Activated CD8-positive, alpha-beta memory T cell treated with anti-CD3 and anti-CD28 coated beads for 24 hours (primary cell): Measurements from ENCODE around the gene COL8A2.

Experiments used
- DNase-seq: peaks from one replicate; pipeline ENCODE4 v3.0.0-alpha.2; 2020

The COL8A2 gene

DNA sequence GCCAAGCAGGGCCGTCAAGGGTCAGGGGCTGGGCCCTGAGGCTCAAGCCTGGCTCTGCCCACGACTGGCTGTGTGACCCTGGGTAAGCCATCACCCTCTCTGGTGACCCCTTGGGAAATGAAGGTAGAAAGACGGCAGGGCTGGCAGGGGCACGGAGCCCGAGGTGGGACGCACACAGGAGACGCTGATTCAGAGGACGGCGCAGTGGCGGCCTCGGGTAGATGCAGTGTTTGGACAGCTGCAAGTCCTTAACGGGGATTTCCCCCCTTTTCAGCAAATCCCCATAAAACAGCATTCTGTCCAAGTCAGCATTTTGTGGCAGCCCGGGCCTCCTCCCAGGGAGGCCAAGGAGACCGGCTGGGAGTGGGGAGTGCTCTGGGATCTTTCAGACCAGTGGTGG is 16.7 kb downstream of the COL8A2 start:
- no peak for DNase-seq

DNA sequence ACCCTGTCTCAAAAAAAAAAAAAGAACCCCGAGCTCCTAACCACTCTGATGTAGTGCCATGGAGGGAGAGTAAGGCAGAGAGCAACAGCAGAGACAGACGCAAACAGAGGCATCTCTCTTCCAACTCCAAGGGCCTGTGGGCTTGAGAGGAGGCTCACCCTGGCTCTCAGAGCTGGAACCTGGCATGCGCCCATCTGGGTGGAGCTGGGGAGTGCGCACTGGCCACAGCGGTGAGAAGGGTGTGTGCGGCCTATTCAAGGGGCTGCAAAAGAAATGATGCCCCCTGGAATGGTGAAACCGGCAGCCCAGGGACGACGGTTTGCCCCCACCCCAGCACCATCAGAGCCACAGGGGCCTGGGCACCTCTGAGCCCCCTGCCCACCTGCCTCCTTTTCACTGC is 17.6 kb downstream of the COL8A2 start:
- DNase-seq, result no peak

DNA sequence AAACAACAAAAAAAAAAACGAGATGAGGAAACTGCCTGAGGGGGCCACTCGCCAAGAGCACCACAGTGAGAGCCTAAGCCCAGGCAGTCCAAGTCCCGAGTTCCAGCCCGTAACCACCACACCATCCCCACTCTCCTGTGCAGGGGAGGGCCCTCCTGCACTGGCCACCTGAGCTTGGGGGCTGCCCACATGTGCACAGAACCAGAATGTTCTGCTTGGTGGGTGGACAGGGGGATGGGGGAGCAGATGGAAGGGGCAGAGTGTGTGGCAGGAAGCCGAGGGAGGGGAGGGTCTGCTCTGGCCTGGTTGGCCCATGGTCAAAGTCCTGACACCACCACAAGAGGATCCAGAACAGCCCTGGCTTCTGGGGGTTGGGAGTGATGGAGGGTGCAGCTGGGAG is 18.8 kb downstream of the COL8A2 start:
- DNase-seq, result no peak

DNA sequence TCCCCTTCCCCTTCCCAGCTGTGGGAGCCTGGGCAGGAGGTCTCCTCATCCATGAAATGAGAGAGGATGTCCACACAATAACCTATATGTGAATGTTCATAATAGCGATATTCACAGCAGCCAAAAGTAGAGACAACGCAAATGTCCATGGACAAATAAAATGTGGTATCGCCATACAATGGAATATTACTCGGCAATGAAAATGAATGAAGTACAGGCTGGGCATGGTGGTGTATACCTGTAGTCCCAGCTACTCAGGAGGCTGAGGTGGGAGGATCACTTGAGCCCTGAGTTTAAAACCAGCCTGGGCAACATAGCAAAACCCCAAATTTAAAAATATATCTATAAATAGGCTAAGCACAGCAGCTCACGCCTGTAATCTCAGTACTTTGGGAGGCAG is 23.5 kb downstream of the COL8A2 start:
- DNase-seq, result no peak

DNA sequence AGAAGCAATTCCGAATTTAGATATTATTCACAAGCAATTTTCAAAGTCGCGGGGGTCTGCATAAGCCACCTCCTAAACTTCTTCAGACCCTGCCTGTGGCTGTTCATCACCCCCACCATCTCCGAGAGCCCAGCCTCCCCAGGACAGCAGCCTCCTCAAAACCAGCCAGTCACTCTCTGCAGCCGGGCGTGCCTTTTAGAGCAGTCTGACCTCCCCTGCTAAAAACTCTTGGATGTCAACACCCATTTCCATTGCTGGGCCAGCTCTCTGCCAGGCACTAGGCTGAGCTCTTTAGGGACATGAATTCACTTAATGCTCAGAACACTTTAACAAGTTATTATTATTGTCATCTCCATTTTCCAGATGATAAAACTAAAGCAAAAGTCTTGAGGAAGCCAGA is 24.6 kb downstream of the COL8A2 start:
- no peak for DNase-seq

DNA sequence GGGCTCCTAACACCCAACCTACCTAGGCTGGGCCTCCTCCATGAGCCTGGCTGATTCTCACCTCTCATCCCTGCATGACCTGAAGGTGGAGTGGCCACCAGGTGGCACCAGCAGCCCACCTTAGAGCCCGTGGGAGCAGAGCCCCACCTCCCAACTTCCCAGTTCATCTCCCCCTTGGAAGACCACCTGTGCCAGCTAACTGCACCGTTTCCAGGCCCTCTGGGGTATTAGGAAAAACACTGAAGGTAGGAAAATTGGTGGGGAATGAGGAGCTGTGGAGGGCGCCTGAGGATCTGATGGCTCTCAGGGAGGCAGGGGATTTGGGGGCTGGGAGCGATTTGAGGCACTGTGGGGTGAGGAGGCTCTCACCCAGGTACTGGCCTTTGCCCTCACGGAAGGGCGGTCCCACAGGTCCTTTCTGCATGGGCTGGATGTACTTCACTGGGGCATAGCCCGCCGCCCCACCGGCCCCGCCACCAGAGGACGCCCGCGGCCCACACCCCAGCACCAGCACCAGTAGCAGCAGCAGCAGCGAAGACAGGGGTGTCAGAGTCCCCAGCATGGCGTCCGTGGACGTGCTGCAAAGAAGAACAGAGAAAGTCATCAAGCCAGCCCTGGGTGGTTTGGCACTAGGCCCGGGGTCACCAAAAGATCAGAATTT is 25.2 kb downstream of the COL8A2 start:
- peak; percentile 91 for DNase-seq

DNA sequence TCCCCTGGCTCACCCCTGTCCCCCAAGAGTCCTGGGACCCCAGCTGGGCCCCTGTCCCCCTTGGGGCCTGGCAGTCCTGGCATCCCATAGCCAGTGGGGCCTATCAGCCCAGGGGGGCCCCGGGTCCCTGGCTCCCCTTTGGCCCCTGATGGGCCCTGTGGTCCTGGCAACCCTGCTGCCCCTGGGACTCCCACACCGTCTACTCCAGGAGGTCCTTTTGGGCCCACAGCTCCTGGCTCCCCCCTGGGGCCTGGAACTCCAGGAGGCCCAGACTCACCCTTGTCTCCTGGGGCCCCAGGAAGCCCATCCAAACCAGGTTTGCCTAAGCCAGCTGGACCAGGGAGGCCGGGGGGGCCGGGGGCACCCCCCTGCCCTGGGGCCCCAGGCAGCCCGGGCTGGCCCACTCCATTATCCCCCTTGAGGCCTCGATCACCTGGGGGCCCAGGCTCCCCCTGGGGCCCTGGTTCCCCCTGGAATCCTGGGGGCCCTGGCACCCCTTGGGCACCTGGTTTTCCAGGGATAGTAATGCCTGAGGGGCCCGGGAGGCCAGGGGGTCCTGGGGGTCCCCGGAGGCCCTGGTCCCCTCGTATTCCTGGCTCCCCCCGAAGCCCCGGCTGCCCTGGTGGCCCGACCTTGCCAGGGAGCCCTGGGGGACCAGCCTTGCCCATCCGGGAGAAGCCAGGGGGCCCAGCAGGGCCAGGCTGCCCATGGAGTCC is 26.2 kb downstream of the COL8A2 start:
- DNase-seq, result no peak

DNA sequence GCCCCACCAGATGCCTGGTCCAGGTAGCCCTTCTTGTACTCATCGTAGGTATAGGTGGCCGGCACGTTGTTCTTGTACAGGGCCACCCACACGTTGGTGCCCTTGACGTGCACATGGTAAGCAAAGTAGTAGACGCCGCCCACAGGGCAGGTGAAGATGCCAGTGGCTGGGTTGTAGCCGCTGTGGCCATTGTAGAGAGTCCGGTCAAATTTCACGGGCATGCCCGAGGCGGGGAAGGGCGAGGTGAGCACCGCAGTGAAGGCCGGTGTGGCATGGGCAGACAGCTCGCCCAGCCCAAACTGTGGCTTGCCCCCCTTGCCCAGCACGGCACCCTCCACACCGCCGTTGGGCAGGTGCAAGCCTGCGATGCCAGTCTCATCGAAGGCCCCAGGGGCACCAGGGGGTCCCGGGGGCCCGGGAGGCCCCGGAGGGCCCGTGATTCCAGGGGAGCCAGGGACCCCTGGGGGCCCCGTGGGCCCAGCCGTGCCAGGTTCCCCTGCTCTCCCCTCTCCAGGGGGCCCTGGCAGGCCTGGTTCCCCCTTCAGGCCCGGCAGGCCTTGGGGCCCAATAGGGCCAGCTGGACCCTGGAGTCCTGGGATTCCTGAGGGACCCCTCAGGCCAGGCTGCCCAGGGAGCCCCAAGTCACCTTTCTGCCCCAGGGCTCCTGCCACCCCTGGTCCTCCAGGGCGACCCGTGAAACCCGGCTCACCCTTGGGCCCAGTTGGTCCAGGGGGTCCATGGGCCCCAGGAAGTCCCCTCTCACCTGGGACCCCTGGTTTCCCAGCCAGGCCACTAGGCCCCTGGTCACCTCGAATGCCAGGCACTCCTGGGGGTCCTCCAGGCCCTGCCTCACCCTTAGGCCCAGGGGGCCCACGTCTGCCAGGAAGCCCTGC is 27.1 kb downstream of the COL8A2 start:
- DNase-seq, result no peak

DNA sequence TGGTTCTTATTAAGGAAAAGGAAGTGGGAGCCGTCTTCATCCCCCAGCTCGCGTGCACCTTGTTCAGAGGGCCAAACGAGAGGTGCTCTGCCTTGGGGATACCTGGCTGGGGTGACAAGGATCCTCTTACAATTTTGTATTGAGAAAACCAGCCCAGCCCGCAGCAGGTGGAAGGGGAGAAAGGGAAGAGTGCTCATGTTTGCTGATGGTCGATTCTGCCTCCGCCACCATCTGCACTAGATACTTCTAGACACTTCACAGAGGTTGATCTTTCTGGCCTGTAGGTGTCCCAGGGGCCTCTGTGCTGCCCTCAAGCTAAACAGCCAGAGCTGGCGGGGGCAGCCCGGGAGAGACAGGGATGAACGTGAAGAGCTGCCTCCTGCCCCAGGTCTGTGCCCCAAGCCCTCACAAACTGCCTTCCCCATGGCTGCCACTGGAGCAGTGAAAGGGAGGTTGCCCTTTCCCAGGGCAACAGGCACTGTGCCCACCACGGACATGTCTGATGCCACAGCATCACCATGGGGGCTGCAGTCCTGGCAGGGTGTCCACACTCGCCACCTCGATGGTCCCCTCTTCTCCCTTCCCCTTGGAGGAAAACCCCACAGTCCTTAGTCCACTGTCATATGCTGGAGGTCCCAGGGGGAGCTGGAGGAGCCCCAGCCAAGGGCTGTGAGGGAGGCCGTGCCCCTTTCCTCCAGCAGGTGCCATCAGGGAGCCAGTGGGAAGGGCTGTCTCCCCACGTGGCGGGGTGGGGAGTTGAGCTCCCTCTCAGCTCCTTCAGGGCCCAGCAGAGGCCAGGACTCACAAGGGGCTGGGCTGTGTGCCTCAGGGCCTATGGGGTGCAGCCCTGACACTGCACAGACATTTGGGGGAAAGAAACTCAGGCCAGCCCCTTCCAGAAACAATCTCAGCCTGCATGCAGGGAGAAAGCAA is 28.3 kb downstream of the COL8A2 start:
- peak; percentile 54 for DNase-seq

DNA sequence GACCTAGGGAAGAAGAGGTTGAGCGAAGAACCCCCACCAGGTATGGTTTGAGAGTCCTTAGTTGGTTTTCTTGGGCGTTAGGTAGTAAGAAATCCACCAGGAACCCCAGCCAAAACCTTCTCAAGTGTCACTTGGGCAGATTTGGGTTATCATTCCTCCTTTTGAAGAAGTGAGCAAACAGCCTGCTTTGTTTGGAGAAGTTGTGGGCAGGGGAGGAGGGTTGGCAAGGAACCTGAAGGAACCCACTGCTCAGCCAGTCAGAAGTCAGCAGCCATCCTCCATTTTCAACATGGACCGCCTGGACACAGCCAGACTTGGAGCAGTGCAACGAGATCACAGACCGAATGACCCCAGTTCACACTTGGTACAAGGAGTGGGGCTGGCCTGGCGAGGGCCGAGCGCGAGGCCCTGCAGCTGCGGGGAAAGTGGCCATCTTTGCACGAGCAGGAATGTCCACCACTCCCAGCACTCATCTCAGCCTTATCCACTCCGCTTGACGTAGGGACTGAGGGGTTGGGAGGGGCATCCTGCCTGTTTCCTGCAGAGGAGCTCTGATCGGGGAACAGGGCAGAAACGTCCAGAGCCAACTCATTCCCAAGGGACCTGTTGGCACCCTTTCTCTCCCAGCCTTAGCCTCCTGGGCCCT is 29.1 kb downstream of the COL8A2 start:
- no peak for DNase-seq

DNA sequence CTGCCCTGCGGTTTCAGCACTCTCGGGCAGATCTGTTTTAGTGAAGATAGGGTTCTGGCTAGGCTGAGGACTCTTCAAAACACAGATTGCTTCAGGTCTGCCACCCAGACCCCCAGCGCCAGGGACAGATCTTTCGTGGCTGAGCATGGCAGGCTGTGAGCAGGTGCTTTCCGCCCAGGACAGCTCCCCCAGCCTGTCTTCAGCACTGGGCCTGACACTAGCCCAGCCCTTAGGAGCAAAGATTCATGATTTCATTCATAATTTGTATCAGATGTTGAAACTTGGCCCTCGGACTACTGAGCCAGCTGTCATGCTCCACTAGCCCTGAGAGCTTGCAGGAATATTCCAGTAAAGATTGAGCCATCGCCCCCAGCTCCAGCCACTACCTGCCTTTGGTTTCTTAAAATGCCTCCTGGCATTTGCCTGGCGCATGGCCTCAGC is 30.4 kb downstream of the COL8A2 start:
- DNase-seq, result no peak

DNA sequence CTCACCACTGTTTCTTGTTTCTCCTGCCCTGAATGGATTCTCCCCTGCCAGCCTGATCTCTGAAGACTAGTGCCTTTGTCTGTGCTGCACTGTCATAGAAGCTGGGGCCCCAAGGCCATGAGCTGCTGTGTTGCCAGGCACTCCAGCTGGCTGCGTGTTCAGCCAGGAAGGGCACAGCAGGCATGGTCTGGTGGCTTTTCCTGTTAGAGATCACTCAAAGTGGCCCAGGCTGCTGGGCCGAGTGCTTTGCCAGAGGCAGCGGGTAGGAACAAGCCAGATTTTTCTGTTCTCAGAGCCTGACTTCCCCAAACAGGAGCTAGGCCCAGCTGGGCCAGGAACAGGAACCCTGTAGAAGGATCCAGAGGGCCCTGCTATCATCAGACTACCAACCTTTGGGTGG is 31.1 kb downstream of the COL8A2 start:
- DNase-seq, result no peak

DNA sequence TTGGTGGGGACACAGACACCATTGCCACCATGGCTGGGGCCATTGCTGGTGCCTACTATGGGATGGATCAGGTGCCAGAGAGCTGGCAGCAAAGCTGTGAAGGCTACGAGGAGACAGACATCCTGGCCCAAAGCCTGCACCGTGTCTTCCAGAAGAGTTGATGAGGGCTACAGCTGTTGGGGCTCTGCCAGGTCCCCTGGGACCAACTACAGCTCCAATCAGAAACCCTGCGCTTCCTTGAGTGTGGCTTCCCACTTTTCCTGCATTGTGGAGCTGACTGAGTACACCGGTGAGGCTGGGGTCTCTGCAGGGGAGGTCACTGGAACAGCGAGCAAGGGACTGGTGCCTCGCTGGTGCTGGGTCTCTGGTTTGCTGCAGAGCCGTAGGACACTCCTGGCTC is 31.8 kb downstream of the COL8A2 start:
- no peak for DNase-seq

DNA sequence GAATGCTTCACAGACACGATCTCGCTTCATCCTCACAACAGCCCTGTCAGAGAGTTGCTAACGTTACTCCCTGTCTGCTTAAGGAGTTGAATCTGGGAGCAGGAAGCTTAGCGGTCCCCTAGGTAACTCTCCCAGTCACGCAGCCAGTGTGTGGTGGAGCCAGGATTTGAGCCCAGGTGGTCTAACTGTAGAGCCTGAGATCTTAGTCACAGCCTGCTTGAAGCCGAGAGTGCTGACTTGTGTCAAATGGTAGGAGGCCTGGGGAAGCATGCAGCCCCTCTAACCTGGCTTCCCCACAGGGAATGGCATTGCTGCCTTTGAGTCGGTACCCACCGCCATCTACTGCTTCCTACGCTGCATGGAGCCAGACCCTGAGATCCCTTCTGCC is 32.2 kb downstream of the COL8A2 start:
- peak; percentile 32 for DNase-seq

DNA sequence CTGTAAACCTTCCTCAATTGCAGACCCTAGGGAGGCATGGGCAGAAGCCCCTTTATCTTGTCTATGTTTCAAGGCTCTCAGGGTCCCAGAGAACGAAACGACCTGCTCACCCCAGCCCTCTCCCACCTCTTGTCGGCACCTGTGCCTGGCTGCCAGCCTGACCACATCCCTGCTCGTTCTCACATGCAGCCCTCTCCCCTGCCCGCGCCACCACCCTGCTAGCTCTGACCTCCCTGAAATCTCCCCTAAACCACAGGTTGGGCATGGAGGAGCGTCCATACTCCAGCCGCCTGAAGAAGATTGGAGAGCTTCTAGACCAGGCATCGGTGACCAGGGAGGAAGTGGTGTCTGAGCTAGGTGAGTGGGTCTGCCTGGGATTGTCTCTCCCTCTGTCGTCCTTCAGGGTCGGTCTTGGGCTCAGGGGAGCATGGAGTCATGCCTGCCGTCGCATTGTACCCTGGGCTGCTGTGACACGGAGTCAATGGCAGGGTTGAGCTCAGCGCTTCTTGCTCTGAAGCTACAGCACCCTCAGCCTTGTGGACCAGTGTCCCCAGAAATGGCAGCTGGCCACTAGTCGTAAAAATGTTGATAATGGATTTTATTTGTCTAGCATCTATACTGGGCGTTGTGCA is 32.7 kb downstream of the COL8A2 start:
- DNase-seq, result peak; percentile 46

DNA sequence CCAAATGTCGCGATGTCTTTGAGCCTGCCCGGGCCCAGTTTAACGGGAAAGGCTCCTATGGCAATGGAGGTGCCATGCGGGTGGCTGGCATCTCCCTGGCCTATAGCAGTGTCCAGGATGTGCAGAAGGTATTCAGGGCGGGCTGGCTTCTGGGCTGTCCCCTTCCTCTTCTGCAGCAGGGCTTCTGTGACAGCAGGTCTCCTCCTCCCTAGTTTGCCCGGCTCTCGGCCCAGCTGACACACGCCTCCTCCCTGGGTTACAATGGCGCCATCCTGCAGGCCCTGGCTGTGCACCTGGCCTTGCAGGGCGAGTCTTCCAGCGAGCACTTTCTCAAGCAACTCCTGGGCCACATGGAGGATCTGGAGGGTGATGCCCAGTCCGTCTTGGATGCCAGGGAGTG is 33.3 kb downstream of the COL8A2 start:
- DNase-seq, result peak; percentile 38

DNA sequence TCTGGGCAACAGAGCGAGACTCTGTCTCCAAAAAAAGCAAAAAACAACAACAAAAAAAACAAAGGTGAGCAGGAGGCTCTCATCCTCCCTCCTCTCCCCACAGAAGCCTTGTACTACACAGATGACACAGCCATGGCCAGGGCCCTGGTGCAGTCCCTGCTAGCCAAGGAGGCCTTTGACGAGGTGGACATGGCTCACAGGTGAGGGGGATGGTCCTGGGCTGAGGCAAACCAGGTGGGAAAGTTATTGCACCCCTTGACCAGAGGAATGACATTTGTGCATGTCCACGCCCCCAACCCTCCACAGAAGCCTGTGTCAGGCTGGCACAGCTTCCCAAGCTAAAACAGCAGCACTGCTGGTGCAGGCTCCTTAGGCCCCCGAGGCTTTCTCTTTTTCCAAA is 33.9 kb downstream of the COL8A2 start:
- no peak for DNase-seq

DNA sequence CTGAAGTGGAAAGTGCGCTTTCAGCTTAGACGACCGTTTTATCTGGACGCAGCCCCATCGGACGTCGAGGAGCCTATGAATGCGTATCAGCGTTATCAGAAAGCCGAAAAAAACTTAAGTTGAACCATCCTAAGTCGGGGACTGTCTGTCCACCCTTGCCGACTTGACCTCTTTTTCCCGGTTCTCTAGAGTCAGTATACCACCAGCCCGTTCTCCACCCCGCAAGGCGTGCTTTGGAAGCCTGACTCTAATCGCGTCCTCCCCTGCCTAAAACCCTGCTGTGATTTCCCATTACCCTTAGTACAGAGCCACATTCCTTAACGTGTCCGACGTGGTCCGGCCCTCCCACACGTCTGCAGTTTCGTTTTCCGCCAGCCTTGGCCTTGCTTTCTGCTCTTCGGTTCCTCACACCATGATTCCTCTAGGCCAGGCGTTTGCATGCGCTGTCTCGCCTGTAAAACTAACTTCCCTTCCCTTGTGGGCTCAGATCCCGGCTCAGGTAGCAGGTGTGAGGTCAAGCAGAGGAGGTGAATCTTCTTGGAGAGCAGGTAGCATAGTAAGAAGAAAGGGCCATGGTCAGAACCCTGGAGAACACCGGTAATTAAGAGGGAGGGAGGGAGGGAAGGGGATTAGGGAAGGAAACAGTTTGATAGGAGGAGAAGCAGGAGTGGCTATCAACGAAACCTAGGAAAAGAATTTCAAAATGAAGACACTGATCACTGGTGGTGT is 35.5 kb downstream of the COL8A2 start:
- DNase-seq, result no peak

DNA sequence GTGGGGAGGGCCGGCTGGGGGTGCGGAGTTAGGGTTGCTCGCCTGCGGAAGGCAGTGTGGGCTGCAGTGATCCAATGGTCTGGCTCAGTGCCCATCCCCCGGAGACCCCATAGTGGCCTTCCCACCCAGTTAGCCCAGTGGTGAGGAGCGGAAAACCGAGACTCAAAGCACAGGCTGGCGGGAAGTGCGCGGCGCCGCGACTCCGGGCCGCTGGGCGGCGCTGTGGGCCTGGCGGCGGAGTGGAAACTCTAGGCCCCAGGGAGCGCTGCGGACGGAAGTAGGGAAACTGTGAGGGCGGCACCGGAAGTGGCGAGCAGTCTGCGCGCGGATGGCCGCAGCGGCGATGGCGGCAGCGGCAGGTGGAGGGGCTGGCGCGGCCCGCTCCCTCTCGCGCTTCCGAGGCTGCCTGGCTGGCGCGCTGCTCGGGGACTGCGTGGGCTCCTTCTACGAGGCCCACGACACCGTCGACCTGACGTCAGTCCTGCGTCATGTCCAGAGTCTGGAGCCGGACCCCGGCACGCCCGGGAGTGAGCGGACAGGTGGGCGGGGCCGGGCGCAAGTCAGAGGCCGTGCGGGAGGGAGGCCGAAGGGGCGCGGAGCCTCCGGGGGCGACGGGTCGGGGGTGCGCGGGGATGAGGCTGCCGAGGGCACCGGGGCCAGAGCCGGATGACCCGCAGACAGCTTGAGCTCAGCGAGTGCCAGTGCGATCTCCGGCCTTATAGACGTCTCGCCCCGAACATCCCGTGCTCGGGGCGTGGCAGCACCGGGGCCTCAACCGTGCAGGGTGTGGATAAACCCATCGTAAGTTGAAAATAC is 36.2 kb downstream of the COL8A2 start, which contains the start of gene ADPRS:
TSS of gene ADPRS (plus strand) at position 316 of the 816 bp plus-strand sequence. CDS start at position 329, 13 bp downstream.
- DNase-seq, result peak; percentile 97

DNA sequence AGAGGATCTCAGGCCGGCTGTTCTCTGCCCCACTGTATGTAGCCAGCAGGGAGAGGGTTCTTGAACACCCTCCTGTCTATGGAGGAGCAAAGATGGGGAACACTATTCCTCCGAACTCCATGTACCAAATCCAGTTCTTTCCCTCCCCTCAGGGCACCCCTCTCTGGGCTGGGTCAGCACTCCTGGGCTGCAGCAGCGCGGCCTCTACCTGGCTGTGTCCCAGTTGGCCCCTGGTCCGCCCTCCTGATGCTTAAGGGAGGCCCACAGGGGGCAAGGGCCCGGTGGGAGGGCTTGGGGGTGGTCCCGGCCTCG is 36.8 kb downstream of the COL8A2 start:
- DNase-seq, result no peak
